ENCODE data around the gene TOMM40L. TPM values are rescaled to one million over a fixed set of nuclear protein-coding genes. Genes with fewer than 3 reads are reported as not detected.

The TOMM40L gene
- total and polyA plus RNA-seq, 9 donors, result 2.4 to 15.2 (median 7.5) TPM

DNA sequence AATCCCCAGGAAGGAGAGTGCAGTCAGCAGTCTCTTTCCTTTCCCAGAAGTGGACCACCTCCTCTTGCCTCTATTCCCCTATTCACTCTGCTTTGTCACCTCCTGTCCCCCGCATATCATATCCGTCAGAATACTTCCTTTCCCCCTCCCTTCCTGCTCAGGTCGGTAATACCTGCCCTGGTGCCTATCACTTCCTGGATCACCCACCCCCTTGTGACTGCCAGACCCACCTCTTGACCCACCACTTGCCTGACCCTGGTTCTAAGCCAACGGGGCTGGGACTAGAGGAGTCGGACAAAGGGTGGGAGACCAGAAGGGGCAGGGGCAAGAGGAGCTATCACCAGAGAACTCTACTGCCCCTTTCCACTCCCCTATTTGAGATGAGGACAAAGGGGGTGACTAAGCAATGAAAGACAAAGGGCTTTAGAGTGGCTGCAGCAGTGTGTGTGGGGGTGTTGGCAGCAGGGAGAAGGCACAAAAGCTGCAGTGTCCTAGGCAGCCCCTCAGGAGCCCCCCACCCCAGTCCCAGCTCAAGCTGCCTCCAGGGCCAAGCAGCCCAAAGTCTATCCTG lies 25.4 kb upstream of the TOMM40L start:
- WGBS, 3 donors, result 56 to 64% (median 61%) methylated on average over 5 of the region's 5 CpGs

DNA sequence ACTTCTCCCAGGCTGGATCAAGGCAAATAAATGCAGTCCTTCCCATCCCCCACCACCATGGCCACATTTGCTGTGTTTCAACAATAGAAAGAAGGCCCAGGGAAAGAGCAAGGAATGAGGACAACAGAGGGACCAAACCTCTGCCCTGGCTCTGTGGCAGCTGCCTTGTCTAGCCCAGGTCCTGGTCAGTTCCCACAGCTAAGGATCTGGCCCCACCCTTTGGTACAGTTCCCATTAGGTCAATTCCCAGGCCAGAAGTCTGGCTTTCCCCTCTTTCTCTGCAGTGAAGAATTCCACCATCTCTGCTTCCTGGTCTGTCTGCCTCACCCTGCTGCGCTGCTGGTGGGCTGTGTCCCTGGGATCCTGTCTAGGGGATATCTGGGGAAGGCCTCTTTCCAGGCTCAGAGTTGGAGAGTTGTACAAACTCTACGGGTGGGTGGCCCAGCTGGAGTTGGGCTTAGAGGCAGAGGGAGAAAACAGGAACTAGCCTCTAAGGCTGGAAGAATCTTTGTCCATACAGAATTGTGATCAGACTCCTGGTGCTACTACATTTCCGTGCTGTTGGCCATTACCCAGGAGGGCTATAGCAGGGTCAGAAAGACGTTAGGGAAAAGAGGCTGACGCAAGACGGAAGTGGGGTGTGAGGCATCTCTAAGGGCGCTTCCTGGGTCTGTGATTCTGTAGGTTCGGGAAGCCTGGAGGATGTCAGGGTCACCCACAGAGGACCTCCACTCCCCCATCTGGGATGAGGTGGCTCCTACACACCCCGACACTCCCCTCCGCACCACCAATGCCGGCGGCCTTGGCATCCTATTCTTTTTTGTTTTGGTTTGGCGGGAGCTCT lies 24.6 kb upstream of the TOMM40L start:
- H3K9me3 ChIP-seq, result no peaks in the 10 kb centered on the region
- H3K4me1 ChIP-seq (ENCODE audit: insufficient read depth), result peaks cover 42% of the 10 kb centered on the region
- TF ChIP-seq POLR2A (IDR thresholded peaks at IDR 0.05), result peak; percentile 42
- TF ChIP-seq EP300 (IDR thresholded peaks at IDR 0.05), result no peak
- TF ChIP-seq, protein P1, sequence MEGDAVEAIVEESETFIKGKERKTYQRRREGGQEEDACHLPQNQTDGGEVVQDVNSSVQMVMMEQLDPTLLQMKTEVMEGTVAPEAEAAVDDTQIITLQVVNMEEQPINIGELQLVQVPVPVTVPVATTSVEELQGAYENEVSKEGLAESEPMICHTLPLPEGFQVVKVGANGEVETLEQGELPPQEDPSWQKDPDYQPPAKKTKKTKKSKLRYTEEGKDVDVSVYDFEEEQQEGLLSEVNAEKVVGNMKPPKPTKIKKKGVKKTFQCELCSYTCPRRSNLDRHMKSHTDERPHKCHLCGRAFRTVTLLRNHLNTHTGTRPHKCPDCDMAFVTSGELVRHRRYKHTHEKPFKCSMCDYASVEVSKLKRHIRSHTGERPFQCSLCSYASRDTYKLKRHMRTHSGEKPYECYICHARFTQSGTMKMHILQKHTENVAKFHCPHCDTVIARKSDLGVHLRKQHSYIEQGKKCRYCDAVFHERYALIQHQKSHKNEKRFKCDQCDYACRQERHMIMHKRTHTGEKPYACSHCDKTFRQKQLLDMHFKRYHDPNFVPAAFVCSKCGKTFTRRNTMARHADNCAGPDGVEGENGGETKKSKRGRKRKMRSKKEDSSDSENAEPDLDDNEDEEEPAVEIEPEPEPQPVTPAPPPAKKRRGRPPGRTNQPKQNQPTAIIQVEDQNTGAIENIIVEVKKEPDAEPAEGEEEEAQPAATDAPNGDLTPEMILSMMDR (IDR thresholded peaks at IDR 0.05), result peak in 1 of 3 donors; percentile 6
- 0 to 3% (median 3%) methylated on average over 13 of the region's 13 CpGs for WGBS, 3 donors
- intact Hi-C loops (cut with DNase I), result no loop called here
- H3K36me3 ChIP-seq, result no peaks in the 10 kb centered on the region
- peak overlapping the region; percentile 96 for H3K27ac ChIP-seq
- DNase-seq, result peak; percentile 81 to 91 (median 86)
- H3K27me3 ChIP-seq, result no peaks in the 10 kb centered on the region
- peak overlapping the region; percentile 79 for H3K4me3 ChIP-seq

More for the DNA sequence above, 25.4 kb upstream of the TOMM40L start:
- intact Hi-C loops (cut with DNase I), result no loop called here
- H3K4me3 ChIP-seq, result no peak overlapping the region
- peaks cover 44% of the 10 kb centered on the region for H3K4me1 ChIP-seq (ENCODE audit: insufficient read depth)
- no peaks in the 10 kb centered on the region for H3K36me3 ChIP-seq
- H3K27me3 ChIP-seq, result no peaks in the 10 kb centered on the region
- TF ChIP-seq POLR2A (IDR thresholded peaks at IDR 0.05) (no peak), EP300 (IDR thresholded peaks at IDR 0.05) (no peak)
- TF ChIP-seq, protein P1 (IDR thresholded peaks at IDR 0.05), result no peak
- peak overlapping the region; percentile 96 for H3K27ac ChIP-seq
- no peaks in the 10 kb centered on the region for H3K9me3 ChIP-seq
- peak in 3 of 5 donors; percentile 60 to 61 (median 60) for DNase-seq

DNA sequence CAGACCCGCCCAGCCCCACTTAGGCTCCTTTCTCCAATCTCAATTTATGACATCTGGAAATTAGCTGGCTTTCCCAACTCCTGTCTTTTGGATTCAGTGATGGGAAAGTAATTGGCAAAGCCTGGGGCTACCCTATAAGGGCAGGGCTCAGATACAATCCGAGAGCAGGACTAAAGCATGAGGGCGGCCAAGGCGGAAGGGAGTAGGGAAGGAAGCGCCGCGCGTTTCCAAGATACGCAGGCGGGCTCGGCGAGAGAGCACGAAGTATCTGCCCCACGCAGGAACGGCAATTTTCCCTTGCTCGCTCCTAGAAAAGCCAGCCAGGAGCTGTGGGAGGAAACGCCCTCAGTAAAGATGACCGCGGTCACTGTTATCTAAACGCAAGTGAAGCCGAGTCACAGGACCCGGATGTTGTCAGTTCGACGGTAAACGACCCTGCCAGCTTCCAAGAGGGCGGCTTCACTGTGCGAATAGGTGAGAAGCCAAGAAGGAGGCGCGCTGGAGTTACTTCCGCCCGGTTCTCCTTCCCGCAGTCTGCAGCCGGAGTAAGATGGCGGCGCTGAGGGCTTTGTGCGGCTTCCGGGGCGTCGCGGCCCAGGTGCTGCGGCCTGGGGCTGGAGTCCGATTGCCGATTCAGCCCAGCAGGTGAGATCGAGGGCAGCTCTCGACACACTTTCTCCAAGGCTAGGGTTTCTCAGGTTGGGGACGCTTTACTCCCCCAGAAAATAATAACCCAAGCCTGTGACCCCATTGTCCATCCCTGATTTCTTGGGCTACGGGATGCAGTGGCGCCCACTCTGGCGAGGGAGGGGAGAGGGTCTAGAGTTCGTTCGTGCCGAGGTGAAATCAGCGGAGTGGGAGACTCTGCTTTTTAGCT lies 23.8 kb upstream of the TOMM40L start, which contains the start of gene NDUFS2:
Gene NDUFS2 (plus strand): TSS at position 532 of the 877 bp plus-strand sequence. CDS start 19 bp downstream, at position 551.
- Histone ChIP-seq H3K27ac (peak within 1 kb of the TSS; percentile 96), H3K9me3 (no peaks in the 10 kb centered on the region), H3K27me3 (no peaks in the 10 kb centered on the region), H3K4me3 (peak within 1 kb of the TSS; percentile 79), H3K36me3 (no peaks in the 10 kb centered on the region), H3K4me1 (ENCODE audit: insufficient read depth) (peaks cover 46% of the 10 kb centered on the region)
- DNase-seq, result peak; percentile 96 to 99 (median 98)
- intact Hi-C loops (cut with DNase I), result no loop called here
- WGBS, 3 donors, result 0 to 3% (median 1%) methylated on average over 51 to 53 of the region's 53 CpGs
- no peak for TF ChIP-seq EP300 (IDR thresholded peaks at IDR 0.05)
- TF ChIP-seq POLR2A (IDR thresholded peaks at IDR 0.05), result peak; percentile 80
- TF ChIP-seq, protein P1 (IDR thresholded peaks at IDR 0.05), result peak in 1 of 3 donors; percentile 10

Data from ovary (tissue), 9 donors.